Midbrain (tissue), 1 donor: Measurements from ENCODE around the gene ANO10.
A peak's percentile ranks its signal among the peaks of the same experiment; 100 is the strongest.
"Not testable (repeated sequence)": the region's sequence is repeated elsewhere in the genome, so short reads cannot be mapped to it uniquely, and the experiment has no call there.

Experiments
- DNase-seq: peaks from one replicate; lab custom pipeline; 2025; lab: John Stamatoyannopoulos, UW

ANO10 gene

GRCh38 chr3:43477600-43477999 lies 144.2 kb downstream of the ANO10 start:
- no peak for DNase-seq

- no peak for DNase-seq
These were observed 148.1 kb downstream of the ANO10 start for GRCh38 chr3:43473737-43474136.

GRCh38 chr3:43473244-43473643 lies 148.6 kb downstream of the ANO10 start:
- no peak for DNase-seq

- DNase-seq, result no peak
These were observed 153.7 kb downstream of the ANO10 start for GRCh38 chr3:43468133-43468532.

- DNase-seq, result no peak
These were observed 156.7 kb downstream of the ANO10 start for GRCh38 chr3:43465109-43465508.

- not testable (repeated sequence) for DNase-seq
These were observed 159.2 kb downstream of the ANO10 start for GRCh38 chr3:43462566-43462965.

- no peak for DNase-seq
These were observed 160.5 kb downstream of the ANO10 start for GRCh38 chr3:43461345-43461744.

GRCh38 chr3:43457038-43457437 lies 164.8 kb downstream of the ANO10 start:
- DNase-seq, result not testable (repeated sequence)

GRCh38 chr3:43455233-43455632 lies 166.6 kb downstream of the ANO10 start:
- DNase-seq, result no peak

- no peak for DNase-seq
These were observed 167.8 kb downstream of the ANO10 start for GRCh38 chr3:43453981-43454380.

- no peak for DNase-seq
These were observed 170.0 kb downstream of the ANO10 start for GRCh38 chr3:43451670-43452254.

GRCh38 chr3:43448098-43448497 lies 173.7 kb downstream of the ANO10 start:
- no peak for DNase-seq

GRCh38 chr3:43445820-43446219 lies 176.0 kb downstream of the ANO10 start:
- no peak for DNase-seq

GRCh38 chr3:43442872-43443395 lies 178.9 kb downstream of the ANO10 start:
- DNase-seq, result no peak

- no peak for DNase-seq
These were observed 185.2 kb downstream of the ANO10 start for GRCh38 chr3:43436507-43437140.

GRCh38 chr3:43435706-43436105 lies 186.1 kb downstream of the ANO10 start:
- DNase-seq, result no peak

GRCh38 chr3:43434431-43434830 lies 187.4 kb downstream of the ANO10 start:
- DNase-seq, result no peak

- DNase-seq, result no peak
These were observed 189.3 kb downstream of the ANO10 start for GRCh38 chr3:43432462-43432861.

GRCh38 chr3:43426388-43426787 lies 195.4 kb downstream of the ANO10 start:
- peak; percentile 23 for DNase-seq

- no peak for DNase-seq
These were observed 196.0 kb downstream of the ANO10 start for GRCh38 chr3:43425829-43426228.

GRCh38 chr3:43423639-43424038 lies 198.2 kb downstream of the ANO10 start:
- DNase-seq, result no peak

- DNase-seq, result no peak
These were observed 198.7 kb downstream of the ANO10 start for GRCh38 chr3:43423142-43423541.

GRCh38 chr3:43418601-43419272 lies 203.1 kb downstream of the ANO10 start:
- no peak for DNase-seq
